Endometrial microvascular endothelial cells (primary cell): ENCODE data around the gene NMRAL1. TPM values are rescaled to one million over a fixed set of nuclear protein-coding genes. Genes with fewer than 3 reads are reported as not detected.

Source experiments
- in situ Hi-C: cut with HindIII; loops from 2 replicates; pipeline ENCODE4 v1.10.0; 2017; ENCODE audit warnings: low sequenced_read_pairs, low pct_unique_long_range_greater_than_20kb; ENCODE audit errors: inconsistent ontology term
- total RNA-seq: library from RNA; depleted of rRNA; stranded (reverse); fragments of >200 nt; gene quantifications from one replicate; pipeline ENCODE4 v1.2.3, GENCODE V29; 2015; ENCODE audit errors: inconsistent ontology term

The NMRAL1 gene
- total RNA-seq, 1 donor from 2014 or later: 96.9 TPM

GRCh38 chr16:4475880-4476788 is 1.7 kb upstream of the NMRAL1 start, which contains the start of gene HMOX2:
Gene HMOX2, plus strand, starts transcription at chr16:4476398. Its CDS starts 29,127 bp downstream, at chr16:4505525.
- in situ Hi-C loops: no loop called here

GRCh38 chr16:4472880-4473279 is 1.5 kb downstream of the NMRAL1 start:
- in situ Hi-C loops: no loop called here

GRCh38 chr16:4471869-4472268 is 2.6 kb downstream of the NMRAL1 start:
- in situ Hi-C loops: no loop called here

GRCh38 chr16:4468972-4469371 is 5.5 kb downstream of the NMRAL1 start:
- in situ Hi-C loops: no loop called here

GRCh38 chr16:4467916-4468315 is 6.5 kb downstream of the NMRAL1 start:
- in situ Hi-C loops: no loop called here

GRCh38 chr16:4465977-4466779 is 8.2 kb downstream of the NMRAL1 start:
- in situ Hi-C loops: no loop called here

- in situ Hi-C loops: no loop called here
Observed at GRCh38 chr16:4463522-4464163, 10.8 kb downstream of the NMRAL1 start.

- in situ Hi-C loops: no loop called here
Observed at GRCh38 chr16:4461250-4462085, 13.0 kb downstream of the NMRAL1 start.

GRCh38 chr16:4460936-4461249 is 13.5 kb downstream of the NMRAL1 start:
- in situ Hi-C loops: no loop called here

GRCh38 chr16:4455951-4456350 is 18.5 kb downstream of the NMRAL1 start:
- in situ Hi-C loops: loop anchor here (10.0 kb wide), 1 partner anchor 49 kb away; no protein-coding TSS in a partner anchor

GRCh38 chr16:4455081-4455480 is 19.3 kb downstream of the NMRAL1 start:
- in situ Hi-C loops: loop anchor here (10.0 kb wide), 1 partner anchor 50 kb away; no protein-coding TSS in a partner anchor

GRCh38 chr16:4454623-4455022 is 19.8 kb downstream of the NMRAL1 start:
- in situ Hi-C loops: loop anchor here (10.0 kb wide), 1 partner anchor 50 kb away; no protein-coding TSS in a partner anchor

- in situ Hi-C loops: loop anchor here (10.0 kb wide), 1 partner anchor 52 kb away; no protein-coding TSS in a partner anchor
Observed at GRCh38 chr16:4452674-4453073, 21.8 kb downstream of the NMRAL1 start.

GRCh38 chr16:4450931-4451519 is 23.4 kb downstream of the NMRAL1 start:
- in situ Hi-C loops: loop anchor here (10.0 kb wide), 1 partner anchor 54 kb away; no protein-coding TSS in a partner anchor

GRCh38 chr16:4450430-4450829 is 24.0 kb downstream of the NMRAL1 start:
- in situ Hi-C loops: loop anchor here (10.0 kb wide), 1 partner anchor 54 kb away; no protein-coding TSS in a partner anchor

GRCh38 chr16:4443986-4444385 is 30.4 kb downstream of the NMRAL1 start:
- in situ Hi-C loops: no loop called here

GRCh38 chr16:4443271-4443670 is 31.2 kb downstream of the NMRAL1 start:
- in situ Hi-C loops: no loop called here

GRCh38 chr16:4442371-4442770 is 32.1 kb downstream of the NMRAL1 start:
- in situ Hi-C loops: no loop called here
